Measurements from ENCODE around the gene PCDHGA5. TPM values are rescaled to one million over a fixed set of nuclear protein-coding genes. Genes with fewer than 3 reads are reported as not detected.

PCDHGA5 gene
- total RNA-seq, 2 experiments from 2014 or later = 0.08 TPM; not detected in 1

GRCh38 chr5:141388661-141389060 is 24.7 kb downstream of the PCDHGA5 start:
- ChIA-PET POLR2A (no interaction called here), CTCF (interaction anchor here (1.5 kb wide), 1 partner anchor 230 kb away, joined by 3 read pairs; the partner anchor contains the start of gene DIAPH1)
- peaks cover 89% of the 10 kb centered on the region for H3K27me3 Mint-ChIP-seq
- Histone ChIP-seq H3K4me3 (ENCODE audit: low read length) (no peak overlapping the region), H3K27ac (ENCODE audit: low read depth in 1 of 2, low read length in 2 of 2) (no peak overlapping the region), H3K36me3 (ENCODE audit: insufficient read depth, low read length) (no peaks in the 10 kb centered on the region), H3K9me3 (ENCODE audit: control insufficient read depth in 1 of 2, insufficient read depth in 1 of 2, low read length in 2 of 2) (peaks cover 48 to 70% of the 10 kb centered on the region in 2 experiments), H3K4me1 (ENCODE audit: insufficient read depth, low read length) (no peaks in the 10 kb centered on the region), H3K27me3 (ENCODE audit: control insufficient read depth in 1 of 2, insufficient read depth in 2 of 2, low read length in 2 of 2) (peaks cover 57 to 88% of the 10 kb centered on the region in 2 experiments)
- no peak overlapping the region for H3K27ac Mint-ChIP-seq
- H3K36me3 Mint-ChIP-seq (ENCODE audit: low read depth) = peaks cover 33% of the 10 kb centered on the region
- H3K4me3 Mint-ChIP-seq = no peak overlapping the region
- no peak for DNase-seq
- no peak for TF ChIP-seq CTCF (IDR thresholded peaks at IDR 0.05)
- intact Hi-C loops (cut with DNase I, micrococcal nuclease) = no loop called here
- H3K4me1 Mint-ChIP-seq (ENCODE audit: low read depth) = no peaks in the 10 kb centered on the region
- ATAC-seq (ENCODE audit: poor library complexity) = no peak
- H3K9me3 Mint-ChIP-seq = peaks cover 30% of the 10 kb centered on the region

GRCh38 chr5:141389153-141390042 is 25.4 kb downstream of the PCDHGA5 start:
- Histone ChIP-seq H3K9me3 (ENCODE audit: control insufficient read depth in 1 of 2, insufficient read depth in 1 of 2, low read length in 2 of 2) (peaks cover 50 to 70% of the 10 kb centered on the region in 2 experiments), H3K27ac (ENCODE audit: low read depth in 1 of 2, low read length in 2 of 2) (no peak overlapping the region), H3K36me3 (ENCODE audit: insufficient read depth, low read length) (no peaks in the 10 kb centered on the region), H3K4me3 (ENCODE audit: low read length) (no peak overlapping the region), H3K4me1 (ENCODE audit: insufficient read depth, low read length) (no peaks in the 10 kb centered on the region), H3K27me3 (ENCODE audit: control insufficient read depth in 1 of 2, insufficient read depth in 2 of 2, low read length in 2 of 2) (peaks cover 58 to 87% of the 10 kb centered on the region in 2 experiments)
- H3K9me3 Mint-ChIP-seq = peaks cover 31% of the 10 kb centered on the region
- intact Hi-C loops (cut with DNase I, micrococcal nuclease) = no loop called here
- ATAC-seq (ENCODE audit: poor library complexity) (no peak), DNase-seq (no peak)
- H3K4me3 Mint-ChIP-seq = no peak overlapping the region
- peaks cover 89% of the 10 kb centered on the region for H3K27me3 Mint-ChIP-seq
- no peaks in the 10 kb centered on the region for H3K4me1 Mint-ChIP-seq (ENCODE audit: low read depth)
- ChIA-PET POLR2A (no interaction called here), CTCF (no interaction called here)
- no peak for TF ChIP-seq CTCF (IDR thresholded peaks at IDR 0.05)
- H3K36me3 Mint-ChIP-seq (ENCODE audit: low read depth) = peaks cover 33% of the 10 kb centered on the region
- H3K27ac Mint-ChIP-seq = no peak overlapping the region

- ATAC-seq (ENCODE audit: poor library complexity) = no peak
- Mint-ChIP-seq H3K27me3 (peaks cover 85% of the 10 kb centered on the region), H3K4me3 (no peak within 1 kb of the TSS), H3K4me1 (ENCODE audit: low read depth) (no peaks in the 10 kb centered on the region), H3K27ac (no peak within 1 kb of the TSS), H3K36me3 (ENCODE audit: low read depth) (peaks cover 20% of the 10 kb centered on the region), H3K9me3 (peaks cover 19% of the 10 kb centered on the region)
- intact Hi-C loops (cut with DNase I, micrococcal nuclease) = no loop called here
- TF ChIP-seq CTCF (IDR thresholded peaks at IDR 0.05) = no peak
- H3K27ac ChIP-seq (ENCODE audit: low read depth in 1 of 2, low read length in 2 of 2) = no peak within 1 kb of the TSS
- peaks cover 49 to 53% of the 10 kb centered on the region in 2 experiments for H3K9me3 ChIP-seq (ENCODE audit: control insufficient read depth in 1 of 2, insufficient read depth in 1 of 2, low read length in 2 of 2)
- CTCF ChIA-PET = interaction anchor here (0.9 to 1.0 kb wide), 2 partner anchors 23 to 171 kb away, joined by 3 to 4 read pairs; partner anchors contain the start of gene PCDHGB3
- no peaks in the 10 kb centered on the region for H3K4me1 ChIP-seq (ENCODE audit: insufficient read depth, low read length)
- no peaks in the 10 kb centered on the region for H3K36me3 ChIP-seq (ENCODE audit: insufficient read depth, low read length)
- POLR2A ChIA-PET = no interaction called here
- DNase-seq = no peak
- no peak within 1 kb of the TSS for H3K4me3 ChIP-seq (ENCODE audit: low read length)
- H3K27me3 ChIP-seq (ENCODE audit: control insufficient read depth in 1 of 2, insufficient read depth in 2 of 2, low read length in 2 of 2) = peaks cover 53 to 89% of the 10 kb centered on the region in 2 experiments
Measured at GRCh38 chr5:141392429-141393198, 28.7 kb downstream of the PCDHGA5 start, which contains the start of gene PCDHGA8. Gene PCDHGA8, plus strand, starts transcription at chr5:141392633. Its CDS starts 181 bp downstream, at chr5:141392814.

Measured in CD4-positive, alpha-beta T cell (primary cell).